Endothelial cell of umbilical vein (primary cell): Measurements from ENCODE around the gene FARP1. TPM values are rescaled to one million over a fixed set of nuclear protein-coding genes. Genes with fewer than 3 reads are reported as not detected.
A peak's percentile ranks its signal among the peaks of the same experiment; 100 is the strongest.

Experiments used
- BruUV-seq: library from RNA; stranded (reverse); fragments of 400-500 nt; replicated peaks from 2 replicates; lab custom pipeline; 2021; lab: Mats Ljungman, UMichigan
- CTCF ChIA-PET: fragments of 300-600, 350-600 bp; sonication (Branson Sonifier 250); formaldehyde crosslinking; loops from one replicate; lab custom pipeline; 2021; ENCODE audit warnings: antibody characterized with exemption, inconsistent platforms; lab: Charles Lee
- POLR2A ChIA-PET: fragments of 300-600, 350-600 bp; sonication (Branson Sonifier 250); formaldehyde crosslinking; loops from one replicate; lab custom pipeline; 2021; ENCODE audit warnings: antibody characterized with exemption, inconsistent platforms; lab: Charles Lee
- DNase-seq: peaks from one replicate; pipeline ENCODE4 v3.0.0-alpha.2; 2011; ENCODE audit warnings: low read depth, low spot score
- FAIRE-seq: peaks from 2 replicates; lab custom pipeline; 2011; peaks lifted over from hg19 to GRCh38; lab: Jason Lieb, UNC
- H2AFZ ChIP-seq: 2 replicates; pipeline ENCODE4 v1.6.0; 2012; ENCODE audit warnings: low read depth, low read length, control low read depth, inconsistent platforms
- H3K27ac ChIP-seq: 2 replicates; pipeline ENCODE4 v1.5.1; 2011; ENCODE audit warnings: low read depth, mild to moderate bottlenecking, control low read depth, low read length, moderate library complexity; ENCODE audit not compliant: insufficient read depth
- H3K27me3 ChIP-seq, 2 experiments: 2 replicates each; pipeline versions ENCODE4 v1.6.0 to v1.6.1; 2011; ENCODE audit warnings: low read length in 2 of 2, mixed read lengths in 1 of 2; ENCODE audit not compliant: control insufficient read depth in 2 of 2, insufficient read depth in 2 of 2
- H3K36me3 ChIP-seq, 2 experiments: 2 replicates in 1 of 2; 3 replicates in 1 of 2; pipeline ENCODE4 v1.5.1; 2011; ENCODE audit warnings: low read length in 2 of 2, mild to moderate bottlenecking in 1 of 2, moderate library complexity in 1 of 2; ENCODE audit not compliant: control insufficient read depth in 2 of 2, insufficient read depth in 2 of 2; ENCODE audit errors: extremely low read depth in 1 of 2
- H3K4me1 ChIP-seq: 3 replicates; pipeline ENCODE4 v1.5.1; 2011; ENCODE audit warnings: mild to moderate bottlenecking, low read length; ENCODE audit not compliant: control insufficient read depth, insufficient read depth; ENCODE audit errors: extremely low read depth
- H3K4me2 ChIP-seq: 2 replicates; pipeline ENCODE4 v1.6.1; 2011; ENCODE audit warnings: low read length, control low read depth, mixed read lengths; ENCODE audit not compliant: insufficient read depth
- H3K4me3 ChIP-seq, 3 experiments: fragments of 200-600 bp in 1 of 3; sonication (generic), shearing (Covaris generic) in 1 of 3; replicated peaks in 1 of 3; 2 replicates each; pipeline ENCODE4 v1.5.1; 2011 to 2016; ENCODE audit warnings: control low read depth in 3 of 3, low read length in 3 of 3, mild to moderate bottlenecking in 2 of 3, inconsistent platforms in 1 of 3, low read depth in 1 of 3, moderate library complexity in 1 of 3; ENCODE audit not compliant: insufficient read depth in 1 of 3
- H3K79me2 ChIP-seq: 2 replicates; pipeline ENCODE4 v1.6.0; 2012; ENCODE audit warnings: low read length, inconsistent platforms; ENCODE audit not compliant: control insufficient read depth, insufficient read depth
- H3K9ac ChIP-seq: replicated peaks from 2 replicates; pipeline ENCODE3; 2011; ENCODE audit warnings: low read length, control low read depth; ENCODE audit not compliant: insufficient read depth; ENCODE audit errors: extremely low read depth
- H3K9me1 ChIP-seq: replicated peaks from 3 replicates; pipeline ENCODE4 v1.6.0; 2011; ENCODE audit warnings: mild to moderate bottlenecking, low read length; ENCODE audit not compliant: control insufficient read depth, insufficient read depth; ENCODE audit errors: extremely low read depth
- H3K9me3 ChIP-seq: replicated peaks from 2 replicates; pipeline ENCODE4 v1.5.1; 2012; ENCODE audit warnings: low read length, inconsistent platforms; ENCODE audit not compliant: control insufficient read depth, insufficient read depth
- H4K20me1 ChIP-seq: replicated peaks from 2 replicates; pipeline ENCODE3; 2011; ENCODE audit warnings: mild to moderate bottlenecking, low read length; ENCODE audit not compliant: control insufficient read depth, insufficient read depth; ENCODE audit errors: extremely low read depth
- EZH2 ChIP-seq: IDR thresholded peaks from 2 replicates; pipeline ENCODE4 v1.6.1; 2012; ENCODE audit warnings: borderline replicate concordance, low read depth, mild to moderate bottlenecking, moderate library complexity, low read length, inconsistent platforms; ENCODE audit not compliant: severe bottlenecking
- FOS ChIP-seq: IDR thresholded peaks from 2 replicates; pipeline ENCODE4 v1.6.1; 2011; ENCODE audit warnings: mild to moderate bottlenecking, low read length, moderate library complexity, borderline replicate concordance; ENCODE audit not compliant: insufficient read depth
- GATA2 ChIP-seq: IDR thresholded peaks from 2 replicates; pipeline ENCODE4 v1.7.0; 2011; ENCODE audit warnings: low read depth, mild to moderate bottlenecking, moderate library complexity, mixed read lengths, low read length; ENCODE audit not compliant: insufficient read length, insufficient read depth
- JUN ChIP-seq: IDR thresholded peaks from 2 replicates; pipeline ENCODE4 v1.6.1; 2011; ENCODE audit warnings: borderline replicate concordance, low read depth; ENCODE audit not compliant: insufficient read length, insufficient read depth
- MYC ChIP-seq: IDR thresholded peaks from one replicate; pipeline ENCODE4 v1.6.1; 2011; ENCODE audit warnings: mild to moderate bottlenecking, low read depth, low read length
- POLR2A ChIP-seq: IDR thresholded peaks from 2 replicates; pipeline ENCODE4 v1.6.1; 2012; ENCODE audit warnings: low read depth, mild to moderate bottlenecking, control low read depth, low read length
- POLR2AphosphoS5 ChIP-seq: IDR thresholded peaks from 2 replicates; pipeline ENCODE4 v1.6.1; 2012; ENCODE audit warnings: low read depth, mild to moderate bottlenecking, control low read depth, low read length, moderate library complexity; ENCODE audit not compliant: insufficient read depth
- dilution Hi-C: fragments of 300-500 bp; cut with MboI; formaldehyde crosslinking; loops from one replicate; pipeline ENCODE4 v1.15.0; 2019; ENCODE audit warnings: low sequenced_read_pairs; ENCODE audit not compliant: extremely low pct_ligation_motif_present
- intact Hi-C: fragments of 100-400 bp; cut with micrococcal nuclease; formaldehyde crosslinking; loops from one replicate; pipeline ENCODE4 v1.10.0; 2022
- polyA plus RNA-seq, 4 experiments: library from polyadenylated mRNA; depleted of rRNA in 3 of 4; stranded (reverse) in 3 of 4; unstranded in 1 of 4; fragments of >200 nt; gene quantifications; 2 replicates each; pipeline versions ENCODE4 v1.2.1 to v1.2.3, GENCODE V29; 2011 to 2012; ENCODE audit warnings: missing spikeins in 1 of 4
- total RNA-seq: library from RNA; stranded (reverse); gene quantifications from 2 replicates; pipeline ENCODE4 v1.2.3, GENCODE V29; 2021
- TF ChIP-seq, protein P1 (sequence below), 2 donors: IDR thresholded peaks; 1 replicate in 1 of 2; 2 replicates in 1 of 2; pipeline ENCODE4 v1.5.1; 2011; ENCODE audit warnings: low read length in 2 of 2, mild to moderate bottlenecking in 2 of 2, moderate library complexity in 2 of 2, control low read depth in 1 of 2, inconsistent platforms in 1 of 2, low read depth in 1 of 2; ENCODE audit not compliant: insufficient read depth in 1 of 2; ENCODE audit errors: extremely low read depth in 1 of 2
- TF ChIP-seq, protein P2 (sequence below): IDR thresholded peaks from 2 replicates; pipeline ENCODE4 v1.6.1; 2011; ENCODE audit not compliant: insufficient read depth, insufficient read length

The FARP1 gene
- total and polyA plus RNA-seq, 2 donors (not counting 3 experiments of a cell fraction or from before 2014, with no cell fraction given), result 19.0 to 77.7 TPM

DNA sequence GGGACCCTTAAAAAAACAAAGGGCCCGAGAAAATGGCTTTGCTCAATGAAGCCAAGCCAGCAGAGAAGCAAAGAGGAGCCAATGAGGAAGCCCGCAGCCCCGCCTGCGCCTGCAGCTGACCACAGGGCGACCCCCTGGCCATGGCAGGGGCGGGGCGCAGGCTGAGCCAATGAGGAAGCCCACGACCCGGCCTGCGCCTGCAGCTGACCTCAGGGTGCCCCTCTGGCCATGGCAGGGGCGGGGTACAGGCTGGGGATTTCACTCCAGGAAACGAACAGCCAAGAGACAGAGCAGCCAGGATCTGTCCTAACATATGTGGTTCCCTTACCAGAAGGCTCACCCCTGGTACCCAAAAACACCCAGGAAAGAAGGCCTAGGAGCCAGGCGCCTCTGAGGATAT is 332.6 kb downstream of the FARP1 start:
- H2AFZ ChIP-seq, result no peak overlapping the region
- peaks cover 57% of the 10 kb centered on the region for H3K79me2 ChIP-seq
- POLR2A ChIA-PET, result interaction anchor here (0.7 kb wide), 1 partner anchor 66 kb away, joined by 5 read pairs; no protein-coding TSS in a partner anchor
- peak overlapping the region; percentile 71 for H3K9ac ChIP-seq
- dilution Hi-C loops, result no loop called here
- H3K36me3 ChIP-seq, result peaks cover 11 to 25% of the 10 kb centered on the region in 2 experiments
- peak overlapping the region; percentile 91 for H3K27ac ChIP-seq
- peak overlapping the region; percentile 55 for H3K4me2 ChIP-seq
- TF ChIP-seq FOS (no peak), POLR2A (no peak), MYC (no peak), GATA2 (no peak), POLR2AphosphoS5 (no peak), JUN (no peak), EZH2 (no peak)
- TF ChIP-seq, protein P1, sequence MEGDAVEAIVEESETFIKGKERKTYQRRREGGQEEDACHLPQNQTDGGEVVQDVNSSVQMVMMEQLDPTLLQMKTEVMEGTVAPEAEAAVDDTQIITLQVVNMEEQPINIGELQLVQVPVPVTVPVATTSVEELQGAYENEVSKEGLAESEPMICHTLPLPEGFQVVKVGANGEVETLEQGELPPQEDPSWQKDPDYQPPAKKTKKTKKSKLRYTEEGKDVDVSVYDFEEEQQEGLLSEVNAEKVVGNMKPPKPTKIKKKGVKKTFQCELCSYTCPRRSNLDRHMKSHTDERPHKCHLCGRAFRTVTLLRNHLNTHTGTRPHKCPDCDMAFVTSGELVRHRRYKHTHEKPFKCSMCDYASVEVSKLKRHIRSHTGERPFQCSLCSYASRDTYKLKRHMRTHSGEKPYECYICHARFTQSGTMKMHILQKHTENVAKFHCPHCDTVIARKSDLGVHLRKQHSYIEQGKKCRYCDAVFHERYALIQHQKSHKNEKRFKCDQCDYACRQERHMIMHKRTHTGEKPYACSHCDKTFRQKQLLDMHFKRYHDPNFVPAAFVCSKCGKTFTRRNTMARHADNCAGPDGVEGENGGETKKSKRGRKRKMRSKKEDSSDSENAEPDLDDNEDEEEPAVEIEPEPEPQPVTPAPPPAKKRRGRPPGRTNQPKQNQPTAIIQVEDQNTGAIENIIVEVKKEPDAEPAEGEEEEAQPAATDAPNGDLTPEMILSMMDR (IDR thresholded peaks at IDR 0.05; ENCODE audit: extremely low read depth in 1 of 2, insufficient read depth in 1 of 2, low read depth in 1 of 2, low read length in 2 of 2), result no peak
- TF ChIP-seq, protein P2, sequence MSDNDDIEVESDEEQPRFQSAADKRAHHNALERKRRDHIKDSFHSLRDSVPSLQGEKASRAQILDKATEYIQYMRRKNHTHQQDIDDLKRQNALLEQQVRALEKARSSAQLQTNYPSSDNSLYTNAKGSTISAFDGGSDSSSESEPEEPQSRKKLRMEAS, result no peak
- DNase-seq (peak; percentile 26), FAIRE-seq (peak; percentile 38)
- no peaks in the 10 kb centered on the region for H3K9me3 ChIP-seq
- peaks cover 29% of the 10 kb centered on the region for H3K4me1 ChIP-seq
- CTCF ChIA-PET, result interaction anchor here (1.3 to 1.5 kb wide), 6 partner anchors 8 to 198 kb away, joined by 3 to 7 read pairs (median 4); no protein-coding TSS in a partner anchor
- H3K27me3 ChIP-seq, result no peaks in the 10 kb centered on the region
- BruUV-seq, result no TSS peak
- H3K4me3 ChIP-seq, result no peak overlapping the region
- intact Hi-C loops, result no loop called here
- no peaks in the 10 kb centered on the region for H4K20me1 ChIP-seq
- H3K9me1 ChIP-seq, result no peaks in the 10 kb centered on the region
